ENCODE results near the gene CLBA1.

Gene CLBA1

GRCh38 chr14:104979758-104980610 lies 5.6 kb upstream of the CLBA1 start:
- no peak for DNase-seq (ENCODE audit: low read depth in 3 of 3)

DNA sequence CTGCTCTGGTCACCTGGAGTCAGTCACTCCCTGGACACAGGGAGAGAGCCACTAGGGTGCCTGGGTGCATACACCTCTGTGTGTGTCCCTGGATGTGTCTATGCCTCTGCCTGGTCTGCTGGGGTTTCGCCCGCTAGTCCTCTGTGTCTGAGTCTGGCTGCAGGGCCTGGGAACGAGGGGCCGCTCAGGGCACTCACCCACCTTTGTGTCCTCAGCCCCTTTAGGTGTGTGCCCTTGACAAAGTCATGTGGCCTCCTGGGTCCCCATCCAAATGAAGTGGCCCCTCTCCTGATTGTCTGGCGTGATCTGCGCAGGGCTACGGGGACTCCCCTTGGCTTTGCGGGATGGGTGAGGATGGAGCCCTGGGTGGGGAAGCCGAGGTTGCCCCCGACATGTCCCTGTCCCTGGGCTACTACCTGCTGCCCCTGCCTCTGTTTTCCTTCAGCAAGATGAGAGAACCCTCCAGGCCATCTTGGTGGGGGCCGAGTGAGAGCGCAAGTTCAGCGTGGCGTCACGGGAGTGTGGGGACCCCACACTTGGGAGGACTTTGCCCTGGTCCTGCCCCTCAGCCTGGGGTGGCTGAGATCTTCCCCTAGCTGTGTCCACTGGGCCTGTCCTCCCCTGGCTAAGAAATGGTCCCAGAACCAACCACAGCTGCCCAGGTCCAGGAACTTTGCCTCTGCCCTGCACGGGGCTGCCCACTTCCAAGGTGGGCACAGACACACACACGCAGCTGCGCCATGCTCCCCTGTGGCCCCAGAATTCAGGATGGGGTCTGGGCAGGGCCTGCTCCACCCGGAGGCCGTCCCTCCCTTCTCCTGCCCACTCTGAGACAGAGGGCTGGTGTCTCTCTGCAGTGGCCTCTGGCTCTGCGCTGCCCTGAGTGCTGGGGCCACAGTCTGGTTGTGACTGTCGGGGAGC lies 4.7 kb upstream of the CLBA1 start:
- DNase-seq (ENCODE audit: low read depth in 3 of 3), result no peak

- no peak for DNase-seq (ENCODE audit: low read depth in 3 of 3)
Observed at GRCh38 chr14:104981699-104982541, 3.7 kb upstream of the CLBA1 start.

- no peak for DNase-seq (ENCODE audit: low read depth in 3 of 3)
Observed at GRCh38 chr14:104982548-104983230, 2.9 kb upstream of the CLBA1 start.

DNA sequence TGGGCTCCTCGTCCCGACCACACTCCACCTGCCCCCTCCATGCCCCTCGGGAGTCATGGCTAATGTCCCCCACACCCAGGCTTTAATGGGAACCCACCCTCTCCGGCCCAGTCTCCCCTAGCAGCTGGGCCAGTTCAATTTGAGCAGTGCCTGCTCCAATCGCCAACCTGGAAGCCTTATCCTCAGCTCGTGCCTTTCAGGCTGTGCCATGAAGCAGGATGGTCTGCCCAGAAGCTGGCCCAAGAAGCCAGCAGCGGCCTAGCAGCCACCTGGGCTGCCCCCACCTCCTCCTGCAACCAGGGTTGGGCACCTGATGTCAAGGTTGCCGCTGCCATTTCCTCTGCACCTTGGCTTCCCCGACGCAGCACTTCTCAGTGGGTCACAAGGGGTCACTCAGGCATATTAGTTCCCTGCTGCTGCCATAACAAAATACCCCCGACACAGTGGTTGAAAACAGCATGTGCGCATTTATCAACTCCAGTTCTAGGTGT lies 2.3 kb upstream of the CLBA1 start:
- DNase-seq (ENCODE audit: low read depth in 3 of 3), result no peak

- DNase-seq (ENCODE audit: low read depth in 3 of 3), result no peak
Observed at GRCh38 chr14:104984056-104984894, 1.3 kb upstream of the CLBA1 start.

DNA sequence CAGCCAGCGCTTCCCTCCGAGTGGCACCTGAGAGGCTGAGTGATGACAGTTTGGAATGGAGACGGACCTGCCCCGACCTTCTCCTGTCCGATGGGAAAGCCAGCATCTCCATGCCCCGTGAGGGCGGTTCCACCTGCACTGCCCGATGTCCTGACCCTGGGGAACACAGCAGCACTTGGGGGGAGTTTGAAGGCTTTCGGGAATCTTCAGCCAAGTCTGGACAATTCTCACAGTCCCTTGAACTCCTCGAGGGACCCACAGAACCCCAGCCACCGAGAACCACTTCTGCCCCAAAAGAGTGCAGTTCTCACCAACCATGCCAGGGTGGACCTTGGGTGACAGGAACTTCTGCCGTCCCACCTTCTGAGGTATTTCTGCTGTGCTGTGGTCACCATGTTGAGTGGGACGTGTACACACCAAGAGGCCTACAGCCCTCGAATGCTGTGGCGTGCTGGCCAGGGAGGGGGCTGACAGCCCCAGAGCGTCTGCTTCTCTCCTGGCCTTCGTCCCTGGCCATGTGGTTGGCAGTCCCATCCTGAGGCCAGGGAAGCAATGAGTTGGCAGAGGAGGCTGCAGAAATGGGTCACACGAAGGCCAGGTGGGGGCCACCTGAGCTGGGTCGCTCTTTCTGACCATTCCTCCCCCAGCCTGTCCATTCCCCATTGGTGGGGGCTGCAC lies 1.0 kb downstream of the CLBA1 start:
- DNase-seq (ENCODE audit: low read depth in 3 of 3), result no peak

GRCh38 chr14:104989236-104989950 lies 3.8 kb downstream of the CLBA1 start:
- no peak for DNase-seq (ENCODE audit: low read depth in 3 of 3)

DNA sequence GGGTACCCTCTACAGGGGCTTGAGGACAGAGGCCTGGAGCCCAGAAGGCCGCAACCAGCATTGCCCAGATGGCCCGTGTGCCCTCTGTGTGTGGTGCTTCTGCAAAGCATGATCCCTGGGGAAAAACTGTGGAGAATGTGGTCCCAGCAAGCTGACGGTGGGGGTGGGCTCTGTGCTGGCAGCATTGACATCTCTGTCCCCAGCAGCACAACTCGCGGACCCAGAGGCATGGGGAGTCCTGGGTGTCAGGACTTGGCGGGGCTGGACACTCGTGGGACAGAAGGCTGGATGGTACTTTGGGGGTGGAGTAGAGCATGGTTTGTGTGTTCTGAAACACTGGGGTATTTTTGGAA lies 4.3 kb downstream of the CLBA1 start:
- DNase-seq (ENCODE audit: low read depth in 3 of 3), result no peak

DNA sequence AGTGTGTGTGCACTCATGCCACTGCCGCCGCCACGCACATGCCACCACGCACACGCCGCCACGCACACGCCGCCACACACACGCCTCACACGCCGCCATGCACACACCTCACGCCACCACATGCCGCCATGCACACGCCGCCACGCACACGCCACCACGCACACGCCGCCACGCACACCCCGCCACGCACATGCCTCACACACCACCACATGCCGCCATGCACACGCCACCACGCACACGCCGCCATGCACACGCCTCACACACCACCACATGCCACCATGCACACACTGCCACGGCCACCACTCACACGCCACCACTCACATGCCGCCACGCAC lies 6.3 kb downstream of the CLBA1 start:
- no peak for DNase-seq (ENCODE audit: low read depth in 3 of 3)

GRCh38 chr14:104992501-104992900 lies 6.9 kb downstream of the CLBA1 start:
- DNase-seq (ENCODE audit: low read depth in 3 of 3), result no peak

DNA sequence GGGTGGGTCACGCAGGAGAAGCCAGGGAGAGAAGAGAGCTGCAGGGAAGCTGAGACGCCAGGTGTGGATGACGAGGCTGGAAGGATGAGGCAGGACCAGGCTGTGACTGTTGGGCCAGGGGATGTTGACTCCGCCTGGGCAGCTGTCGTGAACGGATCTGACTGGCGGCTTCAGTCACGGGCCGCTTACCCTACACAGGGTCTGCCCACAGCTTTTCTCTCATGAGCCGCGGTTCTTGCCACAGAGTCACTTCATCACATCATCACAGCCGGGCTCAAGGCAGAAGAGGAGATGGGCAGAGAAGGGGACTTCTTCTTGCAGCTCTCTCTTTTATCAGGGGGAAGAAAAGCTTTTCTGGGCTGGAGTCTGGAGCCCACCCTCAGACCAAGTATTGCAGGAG lies 7.7 kb downstream of the CLBA1 start:
- no peak for DNase-seq (ENCODE audit: low read depth in 3 of 3)

DNA sequence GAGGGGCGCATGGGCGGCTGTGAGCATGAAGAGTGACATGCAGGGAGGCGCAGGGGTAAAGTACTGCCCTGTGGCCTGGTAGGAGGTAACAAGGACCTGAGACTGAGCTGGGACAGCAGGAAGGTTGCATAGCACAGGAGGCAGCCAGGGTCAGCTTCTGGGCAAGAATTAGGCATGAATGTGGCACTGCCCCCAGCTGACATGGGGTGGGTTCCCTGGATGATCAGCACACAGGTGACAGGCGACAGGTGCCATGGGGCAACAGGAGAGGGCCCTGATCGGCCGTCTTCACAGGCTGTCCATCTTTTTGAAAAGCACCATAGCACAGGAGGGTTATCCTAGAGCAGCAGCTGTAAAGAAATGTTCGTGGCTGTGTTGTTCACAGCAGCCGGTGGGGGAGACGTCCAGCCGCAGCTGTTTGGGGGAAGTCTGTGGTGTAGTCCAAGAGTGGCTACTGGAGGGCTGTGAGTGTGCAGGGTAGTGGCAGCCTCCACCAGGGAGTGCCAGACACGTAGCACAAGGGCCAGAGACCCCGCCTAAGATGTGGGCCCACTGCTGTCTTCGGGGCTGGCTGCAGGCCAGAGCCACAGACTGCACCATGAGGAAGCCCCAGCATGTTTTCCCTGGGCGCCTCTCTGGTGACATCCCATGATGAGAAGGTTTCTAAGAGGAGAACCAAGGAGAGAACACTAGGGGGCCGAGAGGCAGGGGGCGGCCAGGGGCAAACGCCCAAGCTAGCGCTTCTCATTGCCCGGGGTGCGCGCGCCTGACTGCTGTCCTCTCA lies 8.4 kb downstream of the CLBA1 start:
- no peak for DNase-seq (ENCODE audit: low read depth in 3 of 3)

- DNase-seq (ENCODE audit: low read depth in 3 of 3), result no peak
Observed at GRCh38 chr14:104994978-104995377, 9.4 kb downstream of the CLBA1 start.

- DNase-seq (ENCODE audit: low read depth in 3 of 3), result no peak
Observed at GRCh38 chr14:104996032-104996431, 10.4 kb downstream of the CLBA1 start.

DNA sequence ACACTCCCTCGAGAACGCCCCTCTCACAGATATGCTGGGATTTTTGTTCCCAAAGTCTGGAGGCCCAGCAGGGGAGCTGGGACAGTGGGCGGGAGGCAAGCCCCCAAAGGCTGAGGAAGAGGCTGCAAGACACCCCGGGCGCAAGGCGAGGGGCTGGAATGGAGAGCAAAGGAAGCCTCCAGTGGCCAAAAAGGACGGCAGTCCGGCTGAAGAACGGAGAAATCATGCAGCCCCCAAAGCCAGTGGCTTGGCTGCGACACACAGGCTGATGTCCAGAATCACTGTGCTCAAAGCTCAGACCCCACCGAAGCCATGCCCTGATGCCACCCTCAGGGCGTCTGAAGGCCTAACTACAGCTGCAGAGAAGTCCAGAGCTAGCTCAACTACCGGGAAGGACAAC lies 10.9 kb downstream of the CLBA1 start:
- DNase-seq (ENCODE audit: low read depth in 3 of 3), result no peak

GRCh38 chr14:104998801-104999200 lies 13.2 kb downstream of the CLBA1 start:
- no peak for DNase-seq (ENCODE audit: low read depth in 3 of 3)

GRCh38 chr14:104999361-104999760 lies 13.8 kb downstream of the CLBA1 start:
- DNase-seq (ENCODE audit: low read depth in 3 of 3), result no peak

Data from stimulated activated CD4-positive, alpha-beta T cell treated with anti-CD3 and anti-CD28 coated beads, TNF-alpha, amount 100 ng/mL, for 24 hours (primary cell).